Lower lobe of right lung (tissue), 2 donors: ENCODE data around the gene COA5. TPM values are rescaled to one million over a fixed set of nuclear protein-coding genes. Genes with fewer than 3 reads are reported as not detected.

Experiments used
- ATAC-seq, 2 donors: fragments of 200-7000 bp; cut with Tn5 transposase; one replicate each; pipeline ENCODE4 v1.9.1; 2020 to 2022; ENCODE audit warnings: mild to moderate bottlenecking in 2 of 2, moderate library complexity in 2 of 2
- DNase-seq: peaks from one replicate; pipeline ENCODE4 v3.0.0-alpha.2; 2020
- H3K27ac ChIP-seq: fragments of 200-600 bp; one replicate; pipeline ENCODE4 v1.8.0; 2022
- H3K27me3 ChIP-seq: fragments of 200-600 bp; one replicate; pipeline ENCODE4 v1.8.0; 2022; ENCODE audit warnings: low read depth
- H3K36me3 ChIP-seq: fragments of 200-600 bp; one replicate; pipeline ENCODE4 v1.8.0; 2022; ENCODE audit warnings: mild to moderate bottlenecking
- H3K4me1 ChIP-seq: fragments of 200-600 bp; one replicate; pipeline ENCODE4 v1.8.0; 2022
- H3K4me3 ChIP-seq: fragments of 200-600 bp; one replicate; pipeline ENCODE4 v1.8.0; 2022; ENCODE audit warnings: mild to moderate bottlenecking
- H3K9me3 ChIP-seq: fragments of 200-600 bp; one replicate; pipeline ENCODE4 v1.8.0; 2022
- intact Hi-C: fragments of 100-400 bp; cut with DNase I; formaldehyde crosslinking; loops from one replicate; pipeline ENCODE4 v1.11.0; 2022
- total RNA-seq: library from RNA; stranded (reverse); fragmentation: NEBNext Ultra II Directional; extraction: Animal tissue kit (Norgen Biotek cat#: 25700); gene quantifications from one replicate; pipeline ENCODE4 v1.2.1, GENCODE V29; 2021
- TF ChIP-seq, protein P1 (sequence below): fragments of 200-600 bp; IDR thresholded peaks from one replicate; pipeline ENCODE4 v1.8.0; 2022; ENCODE audit warnings: antibody characterized with exemption, mild to moderate bottlenecking
- donor health status: DM: no; HTN: yes; CAD: no; lungs with severe emphysema.

The COA5 gene
- total RNA-seq, 1 donor from 2014 or later = 31.2 TPM

DNA sequence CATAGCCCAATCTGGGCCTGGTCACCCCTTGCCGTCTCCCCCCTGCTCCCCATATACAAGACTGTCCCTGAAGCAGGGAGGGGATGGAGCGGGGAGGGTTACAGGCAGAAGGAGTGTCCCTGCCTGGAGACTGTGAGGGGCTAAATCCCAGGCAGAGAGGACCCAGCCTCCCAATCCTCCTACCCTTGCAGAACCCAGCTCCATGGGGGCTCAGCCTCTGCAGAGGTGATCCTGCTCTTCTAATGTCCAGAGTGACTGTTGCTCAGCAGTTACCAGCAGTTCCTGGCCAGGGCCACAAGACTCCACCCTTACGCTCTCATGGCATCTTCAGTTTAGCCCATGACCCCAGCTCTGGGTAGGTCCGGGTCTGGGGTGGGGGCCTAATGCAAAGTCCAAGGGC lies 58.1 kb downstream of the COA5 start:
- H3K36me3 ChIP-seq = peaks cover 98% of the 10 kb centered on the region
- ATAC-seq = no peak
- TF ChIP-seq, protein P1, sequence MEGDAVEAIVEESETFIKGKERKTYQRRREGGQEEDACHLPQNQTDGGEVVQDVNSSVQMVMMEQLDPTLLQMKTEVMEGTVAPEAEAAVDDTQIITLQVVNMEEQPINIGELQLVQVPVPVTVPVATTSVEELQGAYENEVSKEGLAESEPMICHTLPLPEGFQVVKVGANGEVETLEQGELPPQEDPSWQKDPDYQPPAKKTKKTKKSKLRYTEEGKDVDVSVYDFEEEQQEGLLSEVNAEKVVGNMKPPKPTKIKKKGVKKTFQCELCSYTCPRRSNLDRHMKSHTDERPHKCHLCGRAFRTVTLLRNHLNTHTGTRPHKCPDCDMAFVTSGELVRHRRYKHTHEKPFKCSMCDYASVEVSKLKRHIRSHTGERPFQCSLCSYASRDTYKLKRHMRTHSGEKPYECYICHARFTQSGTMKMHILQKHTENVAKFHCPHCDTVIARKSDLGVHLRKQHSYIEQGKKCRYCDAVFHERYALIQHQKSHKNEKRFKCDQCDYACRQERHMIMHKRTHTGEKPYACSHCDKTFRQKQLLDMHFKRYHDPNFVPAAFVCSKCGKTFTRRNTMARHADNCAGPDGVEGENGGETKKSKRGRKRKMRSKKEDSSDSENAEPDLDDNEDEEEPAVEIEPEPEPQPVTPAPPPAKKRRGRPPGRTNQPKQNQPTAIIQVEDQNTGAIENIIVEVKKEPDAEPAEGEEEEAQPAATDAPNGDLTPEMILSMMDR = no peak

More for the DNA sequence above, 58.1 kb downstream of the COA5 start:
- H3K27ac ChIP-seq = no peak overlapping the region
- no peaks in the 10 kb centered on the region for H3K27me3 ChIP-seq
- no peak overlapping the region for H3K4me3 ChIP-seq
- H3K4me1 ChIP-seq = no peaks in the 10 kb centered on the region
- intact Hi-C loops = no loop called here
- no peak for DNase-seq
- no peaks in the 10 kb centered on the region for H3K9me3 ChIP-seq

Other genes with a start within 250 kb of the COA5 start
- 35.6 TPM for gene INPP4A, start 163.7 kb downstream of the COA5 start, total RNA-seq
- 53.7 TPM for gene UNC50, start 77 bp upstream of the COA5 start, total RNA-seq
- 82.0 TPM for gene MGAT4A, start 122.6 kb upstream of the COA5 start, total RNA-seq